ENCODE results near the gene PLPPR3. TPM values are rescaled to one million over a fixed set of nuclear protein-coding genes. Genes with fewer than 3 reads are reported as not detected.

PLPPR3 gene
- total and polyA plus RNA-seq, 2 donors (not counting 1 experiment from before 2014, with no cell fraction given): 0.19 to 2.5 TPM

DNA sequence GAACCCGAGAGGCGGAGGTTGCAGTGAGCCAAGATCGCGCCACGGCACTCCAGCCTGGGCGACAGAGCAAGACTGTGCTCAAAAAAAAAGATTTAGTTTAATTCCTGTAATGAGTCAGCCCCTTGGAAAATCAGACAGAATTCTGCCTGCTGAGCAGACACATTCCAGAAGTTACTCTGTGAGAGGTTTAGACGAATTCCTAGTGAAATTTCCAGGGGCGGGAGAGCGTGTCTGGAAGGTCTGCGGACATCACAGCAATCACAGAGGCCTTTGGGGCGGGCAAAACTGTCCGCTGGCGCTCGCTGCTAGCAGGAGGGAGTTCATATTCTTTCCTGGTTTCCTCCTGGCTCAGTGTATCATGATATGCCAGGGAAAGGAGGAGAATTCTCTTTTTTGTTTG, 53.3 kb downstream of the PLPPR3 start:
- no peak overlapping the region for H3K27ac ChIP-seq (ENCODE audit: insufficient read depth, low read length)
- H3K36me3 ChIP-seq (ENCODE audit: control insufficient read depth, insufficient read depth, low read length): no peaks in the 10 kb centered on the region
- H3K9me3 ChIP-seq (ENCODE audit: control insufficient read depth, insufficient read depth, low read depth, low read length): no peaks in the 10 kb centered on the region
- no peaks in the 10 kb centered on the region for H4K20me1 ChIP-seq (ENCODE audit: control insufficient read depth, extremely low read depth, insufficient read depth, low read length)
- no peaks in the 10 kb centered on the region for H3K79me2 ChIP-seq (ENCODE audit: control insufficient read depth, insufficient read depth, low read length)
- H3K4me1 ChIP-seq (ENCODE audit: control insufficient read depth, extremely low read depth, insufficient read depth, low read length): no peaks in the 10 kb centered on the region
- H2AFZ ChIP-seq (ENCODE audit: low read length): no peak overlapping the region
- DNase-seq (ENCODE audit: low read depth in 2 of 2): peak; percentile 80 to 92
- H3K4me2 ChIP-seq (ENCODE audit: extremely low read depth, insufficient read depth, low read length): peak overlapping the region; percentile 39
- H3K27me3 ChIP-seq (ENCODE audit: control insufficient read depth, insufficient read depth, low read length): no peaks in the 10 kb centered on the region
- no peak overlapping the region for H3K9ac ChIP-seq (ENCODE audit: insufficient read depth, low read length)
- TF ChIP-seq, protein P1, sequence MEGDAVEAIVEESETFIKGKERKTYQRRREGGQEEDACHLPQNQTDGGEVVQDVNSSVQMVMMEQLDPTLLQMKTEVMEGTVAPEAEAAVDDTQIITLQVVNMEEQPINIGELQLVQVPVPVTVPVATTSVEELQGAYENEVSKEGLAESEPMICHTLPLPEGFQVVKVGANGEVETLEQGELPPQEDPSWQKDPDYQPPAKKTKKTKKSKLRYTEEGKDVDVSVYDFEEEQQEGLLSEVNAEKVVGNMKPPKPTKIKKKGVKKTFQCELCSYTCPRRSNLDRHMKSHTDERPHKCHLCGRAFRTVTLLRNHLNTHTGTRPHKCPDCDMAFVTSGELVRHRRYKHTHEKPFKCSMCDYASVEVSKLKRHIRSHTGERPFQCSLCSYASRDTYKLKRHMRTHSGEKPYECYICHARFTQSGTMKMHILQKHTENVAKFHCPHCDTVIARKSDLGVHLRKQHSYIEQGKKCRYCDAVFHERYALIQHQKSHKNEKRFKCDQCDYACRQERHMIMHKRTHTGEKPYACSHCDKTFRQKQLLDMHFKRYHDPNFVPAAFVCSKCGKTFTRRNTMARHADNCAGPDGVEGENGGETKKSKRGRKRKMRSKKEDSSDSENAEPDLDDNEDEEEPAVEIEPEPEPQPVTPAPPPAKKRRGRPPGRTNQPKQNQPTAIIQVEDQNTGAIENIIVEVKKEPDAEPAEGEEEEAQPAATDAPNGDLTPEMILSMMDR (conservative IDR thresholded peaks at IDR 0.05 in 1 of 2, IDR thresholded peaks at IDR 0.05 in 1 of 2; ENCODE audit: low read depth in 1 of 2, low read length in 2 of 2): no peak
- TF ChIP-seq EZH2 (IDR thresholded peaks at IDR 0.05; ENCODE audit: low read length, missing control alignments): no peak
- H3K4me3 ChIP-seq (replicated peaks in 1 of 4; ENCODE audit: control extremely low read depth in 1 of 4, insufficient read depth in 1 of 4, low read depth in 3 of 4, low read length in 4 of 4): no peak overlapping the region

DNA sequence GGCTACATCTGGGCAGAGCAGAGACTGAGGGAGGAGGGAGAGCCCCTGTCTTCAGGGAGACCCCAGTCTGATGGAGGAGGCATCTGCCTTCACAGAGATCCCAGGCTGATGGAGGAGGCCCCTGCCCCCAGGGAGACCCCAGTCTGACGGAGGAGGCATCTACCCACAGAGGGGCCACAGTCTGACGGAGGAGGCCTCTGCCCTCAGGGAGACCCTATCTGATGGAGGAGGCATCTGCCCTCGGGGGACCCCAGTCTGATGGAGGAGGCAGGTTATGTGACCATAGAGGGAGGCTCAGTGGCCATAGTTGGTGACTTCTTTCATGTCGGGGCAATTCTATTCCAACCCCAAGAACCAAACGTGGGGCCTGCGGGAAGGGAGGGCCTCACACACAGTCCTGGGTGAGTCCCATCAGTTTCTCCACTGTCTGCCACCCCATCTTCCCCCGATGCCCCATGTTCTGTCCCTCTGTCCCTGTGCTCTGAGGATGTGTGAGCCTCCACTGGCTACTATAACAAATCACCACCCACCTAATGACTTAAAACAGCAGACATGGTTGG, 56.5 kb downstream of the PLPPR3 start:
- no peaks in the 10 kb centered on the region for H3K36me3 ChIP-seq (ENCODE audit: control insufficient read depth, insufficient read depth, low read length)
- TF ChIP-seq, protein P1 (conservative IDR thresholded peaks at IDR 0.05 in 1 of 2, IDR thresholded peaks at IDR 0.05 in 1 of 2; ENCODE audit: low read depth in 1 of 2, low read length in 2 of 2): no peak
- no peak for TF ChIP-seq EZH2 (IDR thresholded peaks at IDR 0.05; ENCODE audit: low read length, missing control alignments)
- no peak overlapping the region for H2AFZ ChIP-seq (ENCODE audit: low read length)

DNA sequence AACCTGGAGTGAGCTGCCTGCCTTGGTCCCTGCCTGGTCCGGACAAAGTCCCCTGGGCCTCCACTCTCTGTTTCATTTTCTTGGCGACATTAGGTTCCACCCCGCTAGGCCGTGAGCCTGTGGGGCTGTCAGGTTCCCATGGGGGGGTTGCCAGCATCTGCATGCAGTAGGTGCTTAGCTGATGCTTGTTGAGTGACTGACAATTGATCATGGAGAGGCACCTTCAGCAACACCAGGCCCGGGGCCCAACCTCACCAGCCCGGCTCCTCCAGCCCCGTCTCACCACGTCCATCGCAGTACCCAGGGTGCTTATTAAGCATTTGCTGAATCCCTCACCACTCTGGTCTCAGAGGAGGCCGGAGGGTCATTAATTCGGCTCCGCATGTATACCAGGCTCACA, 57.5 kb downstream of the PLPPR3 start:
- H3K79me2 ChIP-seq (ENCODE audit: control insufficient read depth, insufficient read depth, low read length): no peaks in the 10 kb centered on the region
- no peaks in the 10 kb centered on the region for H3K36me3 ChIP-seq (ENCODE audit: control insufficient read depth, insufficient read depth, low read length)
- H3K4me1 ChIP-seq (ENCODE audit: control insufficient read depth, extremely low read depth, insufficient read depth, low read length): no peaks in the 10 kb centered on the region
- H3K27ac ChIP-seq (ENCODE audit: insufficient read depth, low read length): no peak overlapping the region
- H3K27me3 ChIP-seq (ENCODE audit: control insufficient read depth, insufficient read depth, low read length): no peaks in the 10 kb centered on the region
- no peak overlapping the region for H3K4me3 ChIP-seq (replicated peaks in 1 of 4; ENCODE audit: control extremely low read depth in 1 of 4, insufficient read depth in 1 of 4, low read depth in 3 of 4, low read length in 4 of 4)
- H3K4me2 ChIP-seq (ENCODE audit: extremely low read depth, insufficient read depth, low read length): no peak overlapping the region
- DNase-seq (ENCODE audit: low read depth in 2 of 2): no peak
- H2AFZ ChIP-seq (ENCODE audit: low read length): no peak overlapping the region
- TF ChIP-seq, protein P1 (conservative IDR thresholded peaks at IDR 0.05 in 1 of 2, IDR thresholded peaks at IDR 0.05 in 1 of 2; ENCODE audit: low read depth in 1 of 2, low read length in 2 of 2): no peak
- TF ChIP-seq EZH2 (IDR thresholded peaks at IDR 0.05; ENCODE audit: low read length, missing control alignments): no peak
- H4K20me1 ChIP-seq (ENCODE audit: control insufficient read depth, extremely low read depth, insufficient read depth, low read length): no peaks in the 10 kb centered on the region
- no peaks in the 10 kb centered on the region for H3K9me3 ChIP-seq (ENCODE audit: control insufficient read depth, insufficient read depth, low read depth, low read length)
- H3K9ac ChIP-seq (ENCODE audit: insufficient read depth, low read length): no peak overlapping the region

More for the DNA sequence above, 56.5 kb downstream of the PLPPR3 start:
- Histone ChIP-seq H3K4me3 (replicated peaks in 1 of 4; ENCODE audit: control extremely low read depth in 1 of 4, insufficient read depth in 1 of 4, low read depth in 3 of 4, low read length in 4 of 4) (no peak overlapping the region), H3K27me3 (ENCODE audit: control insufficient read depth, insufficient read depth, low read length) (no peaks in the 10 kb centered on the region), H3K4me2 (ENCODE audit: extremely low read depth, insufficient read depth, low read length) (no peak overlapping the region), H3K27ac (ENCODE audit: insufficient read depth, low read length) (no peak overlapping the region), H3K4me1 (ENCODE audit: control insufficient read depth, extremely low read depth, insufficient read depth, low read length) (no peaks in the 10 kb centered on the region), H4K20me1 (ENCODE audit: control insufficient read depth, extremely low read depth, insufficient read depth, low read length) (no peaks in the 10 kb centered on the region), H3K79me2 (ENCODE audit: control insufficient read depth, insufficient read depth, low read length) (no peaks in the 10 kb centered on the region), H3K9me3 (ENCODE audit: control insufficient read depth, insufficient read depth, low read depth, low read length) (no peaks in the 10 kb centered on the region), H3K9ac (ENCODE audit: insufficient read depth, low read length) (no peak overlapping the region)
- no peak for DNase-seq (ENCODE audit: low read depth in 2 of 2)
